DND-41 (cell line): ENCODE data around the gene KCNA1.

Source experiments
- EZH2 ChIP-seq: IDR thresholded peaks from 3 replicates; pipeline ENCODE4 v1.6.1; 2012; ENCODE audit warnings: borderline replicate concordance, low read depth, mild to moderate bottlenecking, moderate library complexity, low read length, inconsistent platforms; ENCODE audit not compliant: severe bottlenecking
- TF ChIP-seq, protein P1 (sequence below): IDR thresholded peaks from 2 replicates; pipeline ENCODE4 v1.5.1; 2012; ENCODE audit warnings: borderline replicate concordance, low read length, moderate library complexity, mild to moderate bottlenecking; ENCODE audit not compliant: poor library complexity, severe bottlenecking; ENCODE audit errors: extremely low read depth

DNA sequence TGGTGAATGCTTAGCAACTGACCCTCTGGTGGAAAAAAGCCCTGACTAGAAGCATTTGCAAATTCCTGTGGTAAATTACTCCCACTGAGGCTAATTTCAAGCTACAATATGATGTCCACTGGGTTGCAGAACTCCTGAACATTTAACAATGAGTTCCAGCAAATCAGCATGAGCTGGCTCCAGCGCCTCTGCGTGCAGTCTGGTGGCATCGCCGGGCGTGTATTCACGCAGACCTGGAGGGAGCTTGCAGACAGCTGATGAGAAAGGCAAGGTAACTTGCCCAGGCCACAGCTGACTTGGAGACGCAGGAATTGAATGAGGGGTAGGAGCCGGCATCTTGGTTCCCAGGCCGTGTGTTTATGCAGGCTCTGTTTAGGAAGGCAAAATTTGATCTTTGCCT lies 45.1 kb upstream of the KCNA1 start:
- TF ChIP-seq, protein P1, sequence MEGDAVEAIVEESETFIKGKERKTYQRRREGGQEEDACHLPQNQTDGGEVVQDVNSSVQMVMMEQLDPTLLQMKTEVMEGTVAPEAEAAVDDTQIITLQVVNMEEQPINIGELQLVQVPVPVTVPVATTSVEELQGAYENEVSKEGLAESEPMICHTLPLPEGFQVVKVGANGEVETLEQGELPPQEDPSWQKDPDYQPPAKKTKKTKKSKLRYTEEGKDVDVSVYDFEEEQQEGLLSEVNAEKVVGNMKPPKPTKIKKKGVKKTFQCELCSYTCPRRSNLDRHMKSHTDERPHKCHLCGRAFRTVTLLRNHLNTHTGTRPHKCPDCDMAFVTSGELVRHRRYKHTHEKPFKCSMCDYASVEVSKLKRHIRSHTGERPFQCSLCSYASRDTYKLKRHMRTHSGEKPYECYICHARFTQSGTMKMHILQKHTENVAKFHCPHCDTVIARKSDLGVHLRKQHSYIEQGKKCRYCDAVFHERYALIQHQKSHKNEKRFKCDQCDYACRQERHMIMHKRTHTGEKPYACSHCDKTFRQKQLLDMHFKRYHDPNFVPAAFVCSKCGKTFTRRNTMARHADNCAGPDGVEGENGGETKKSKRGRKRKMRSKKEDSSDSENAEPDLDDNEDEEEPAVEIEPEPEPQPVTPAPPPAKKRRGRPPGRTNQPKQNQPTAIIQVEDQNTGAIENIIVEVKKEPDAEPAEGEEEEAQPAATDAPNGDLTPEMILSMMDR, result no peak
- no peak for TF ChIP-seq EZH2
